HG03521 (cell line): ENCODE data around the gene PHTF1.
"Not testable (repeated sequence)": the region's sequence is repeated elsewhere in the genome, so short reads cannot be mapped to it uniquely, and the experiment has no call there.

Experiments
- ATAC-seq: cut with Tn5 transposase; IDR thresholded peaks from one replicate; pipeline ENCODE4 v1.9.1; 2021; ENCODE audit warnings: mild to moderate bottlenecking, moderate library complexity; ENCODE audit not compliant: unreplicated experiment

The PHTF1 gene

DNA sequence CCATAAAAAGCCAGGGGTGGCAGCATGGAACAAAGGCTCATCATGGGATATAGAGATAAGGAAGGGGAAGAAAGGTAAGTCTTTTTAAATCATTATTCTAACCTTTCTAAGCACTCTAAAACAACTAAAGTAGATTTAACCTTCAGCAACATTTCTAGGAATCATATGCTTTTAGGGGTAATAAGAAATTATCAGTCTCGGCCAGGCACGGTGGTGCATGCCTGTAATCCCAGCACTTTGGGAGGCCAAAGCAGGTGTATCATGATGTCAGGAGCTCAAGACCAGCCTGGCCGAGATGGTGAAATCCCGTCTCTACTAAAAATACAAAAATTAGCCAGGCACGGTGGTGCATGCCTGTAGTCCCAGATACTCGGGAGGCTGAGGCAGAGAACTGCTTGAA, 20.3 kb upstream of the PHTF1 start:
- no peak for ATAC-seq

DNA sequence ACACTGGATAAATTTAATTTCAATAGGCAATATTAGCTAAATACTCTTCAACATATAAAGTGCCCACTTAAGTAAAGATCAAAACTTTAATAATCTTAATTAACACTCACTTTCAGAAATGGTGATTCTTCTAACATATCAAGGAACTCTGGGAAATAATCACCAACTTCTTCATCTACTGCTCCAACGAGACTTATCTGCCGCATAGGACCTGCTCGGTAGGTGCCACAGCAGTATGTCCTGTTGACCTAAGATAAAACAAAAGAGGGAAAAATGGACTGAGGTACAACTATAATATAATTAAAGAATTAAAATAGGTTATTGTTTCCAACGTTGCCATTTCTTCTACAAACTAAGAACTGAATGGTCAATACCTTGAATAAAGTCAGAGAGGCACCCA, 18.3 kb upstream of the PHTF1 start:
- no peak for ATAC-seq

DNA sequence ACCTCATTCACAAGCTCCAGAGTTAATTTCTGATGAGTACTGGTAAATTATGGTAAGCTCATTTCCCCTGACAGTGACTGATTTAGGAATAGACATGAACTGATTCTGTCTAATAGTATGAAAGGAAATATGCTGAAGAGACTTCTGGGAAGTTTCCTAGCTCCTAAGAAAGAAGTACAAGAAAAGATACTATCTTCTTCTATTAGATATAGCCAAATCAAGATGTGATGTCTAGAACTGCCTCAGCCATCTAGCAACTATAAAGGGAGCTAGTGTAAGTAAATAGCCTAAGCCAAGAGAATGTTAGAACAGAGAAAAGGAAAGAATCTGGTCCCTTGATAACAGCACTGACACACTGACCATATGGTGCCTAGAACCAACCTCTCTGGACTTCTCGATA, 10.7 kb upstream of the PHTF1 start:
- no peak for ATAC-seq

DNA sequence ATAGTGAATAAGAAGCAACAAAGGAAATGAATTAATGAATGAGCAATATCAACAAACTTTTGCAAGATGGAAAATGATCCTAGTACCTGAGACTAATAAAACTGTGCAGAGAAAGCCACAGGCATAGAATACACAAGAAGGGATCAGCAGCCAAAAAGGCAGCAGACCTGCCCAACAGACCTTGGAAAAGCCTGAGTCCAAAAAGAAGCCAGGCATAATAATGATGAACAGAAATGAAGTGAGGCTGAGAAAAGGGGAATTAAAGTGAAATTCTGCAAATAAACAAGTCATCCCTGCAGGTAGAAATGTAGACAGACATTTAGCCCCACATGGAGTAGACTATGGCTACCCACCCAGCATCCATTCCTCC, 10.3 kb upstream of the PHTF1 start:
- no peak for ATAC-seq

DNA sequence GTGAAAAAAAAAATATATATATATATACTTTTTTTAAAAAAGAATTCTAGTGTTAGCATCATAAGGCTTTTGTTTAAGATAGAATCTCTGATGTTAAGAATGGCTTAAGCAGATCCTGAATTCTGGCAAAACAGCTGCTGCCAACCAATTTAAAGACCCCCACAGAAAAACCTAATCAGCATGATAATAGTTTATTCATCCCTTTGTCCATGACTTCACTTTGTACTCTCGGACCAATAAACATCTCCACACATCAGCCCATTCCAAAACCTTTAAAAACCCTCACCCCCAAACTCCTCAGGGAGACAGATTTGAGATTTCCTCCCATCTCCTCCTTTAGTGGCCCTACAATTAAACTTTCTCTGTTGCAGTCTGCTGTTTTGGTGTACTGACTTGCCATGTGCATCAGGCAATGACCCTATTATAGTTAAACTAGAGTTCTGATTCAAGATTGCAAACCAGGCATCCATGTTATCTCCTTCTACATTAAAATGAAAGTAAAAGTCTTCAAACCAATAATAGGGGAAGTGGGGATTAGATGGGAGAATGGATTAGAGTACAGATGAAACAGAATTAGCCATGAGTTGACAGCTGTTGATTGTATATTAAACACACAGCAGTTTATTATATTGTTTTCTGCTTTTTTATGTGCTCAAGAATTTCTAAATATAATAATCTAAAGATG, 9.8 kb upstream of the PHTF1 start:
- no peak for ATAC-seq

DNA sequence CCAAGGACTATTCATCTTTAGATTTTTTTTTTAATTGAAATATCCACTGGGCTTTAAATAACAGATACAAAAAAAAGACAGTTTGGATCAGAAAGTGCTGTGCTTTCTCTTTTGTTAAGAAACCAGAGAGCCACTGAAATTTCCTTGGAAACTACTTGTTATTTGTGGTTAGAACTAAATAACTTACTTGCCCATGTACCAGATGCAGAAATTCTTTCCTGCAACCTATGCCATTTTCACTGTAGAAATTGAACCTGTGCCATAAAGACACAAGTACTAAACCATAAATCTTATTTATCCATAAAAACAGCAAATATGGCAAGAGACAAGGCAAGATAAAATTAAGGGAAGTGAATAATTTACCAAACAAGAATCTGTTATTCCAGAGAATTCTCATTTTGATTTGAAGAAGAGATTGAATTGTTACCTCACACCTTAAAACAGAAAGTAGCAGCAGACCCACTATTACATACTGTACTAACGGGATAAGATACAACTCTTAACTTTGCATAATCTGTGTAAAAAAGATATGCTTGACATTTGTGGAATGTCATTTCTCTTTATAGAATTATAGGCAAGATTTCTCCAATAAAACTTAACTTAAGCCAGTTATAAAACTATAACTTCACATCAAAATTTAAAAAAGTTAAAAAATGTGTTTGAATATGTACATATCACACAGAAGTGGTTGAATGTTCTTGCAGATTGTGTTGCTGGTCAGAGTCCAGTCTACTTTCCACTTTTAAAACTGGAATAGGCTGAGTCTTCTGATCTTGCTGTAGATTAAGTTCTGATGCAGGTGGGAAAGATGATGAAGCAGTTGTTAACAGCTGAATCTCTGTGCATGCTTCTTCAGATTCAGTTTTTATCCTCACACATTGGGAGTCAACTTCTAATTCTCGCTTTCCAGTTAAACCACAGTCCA, 6.3 kb upstream of the PHTF1 start:
- ATAC-seq = no peak

DNA sequence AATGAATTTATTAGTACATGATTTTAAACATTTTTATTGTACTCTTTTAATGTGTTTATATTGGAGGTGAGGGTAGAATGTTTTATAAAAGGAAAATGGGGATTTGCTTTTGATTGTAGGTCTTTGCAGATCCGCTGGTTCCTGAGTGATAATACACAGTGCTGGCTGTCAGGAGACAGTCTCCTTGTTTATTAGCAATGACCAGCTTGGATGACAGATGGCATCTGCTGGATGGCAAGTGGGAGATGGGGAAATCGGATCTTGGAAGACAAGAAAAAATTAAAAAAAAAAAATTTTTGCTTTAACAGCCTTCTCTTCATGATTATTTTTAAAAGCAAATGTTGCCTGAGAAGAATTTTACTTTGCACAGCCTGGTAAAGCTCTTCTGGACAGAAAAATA, 4.4 kb upstream of the PHTF1 start:
- ATAC-seq = no peak

DNA sequence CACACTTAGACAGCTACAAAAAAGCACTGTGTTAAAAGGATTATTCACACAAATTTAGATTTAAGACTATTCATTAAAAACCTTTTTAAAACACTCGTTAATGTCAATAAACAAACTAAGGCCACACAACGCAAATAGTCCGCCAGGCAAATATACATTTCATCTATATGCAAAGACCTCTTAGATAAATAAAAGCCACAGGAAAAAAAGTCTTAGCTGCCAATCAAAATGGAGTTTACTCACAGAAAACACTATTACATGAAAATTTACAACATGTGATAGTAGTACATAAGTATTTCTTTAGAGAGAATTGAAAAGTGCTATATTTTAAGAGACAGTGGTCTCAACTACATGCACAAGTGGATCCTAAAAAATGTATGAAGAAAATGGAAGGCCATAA, 2.7 kb upstream of the PHTF1 start:
- no peak for ATAC-seq

DNA sequence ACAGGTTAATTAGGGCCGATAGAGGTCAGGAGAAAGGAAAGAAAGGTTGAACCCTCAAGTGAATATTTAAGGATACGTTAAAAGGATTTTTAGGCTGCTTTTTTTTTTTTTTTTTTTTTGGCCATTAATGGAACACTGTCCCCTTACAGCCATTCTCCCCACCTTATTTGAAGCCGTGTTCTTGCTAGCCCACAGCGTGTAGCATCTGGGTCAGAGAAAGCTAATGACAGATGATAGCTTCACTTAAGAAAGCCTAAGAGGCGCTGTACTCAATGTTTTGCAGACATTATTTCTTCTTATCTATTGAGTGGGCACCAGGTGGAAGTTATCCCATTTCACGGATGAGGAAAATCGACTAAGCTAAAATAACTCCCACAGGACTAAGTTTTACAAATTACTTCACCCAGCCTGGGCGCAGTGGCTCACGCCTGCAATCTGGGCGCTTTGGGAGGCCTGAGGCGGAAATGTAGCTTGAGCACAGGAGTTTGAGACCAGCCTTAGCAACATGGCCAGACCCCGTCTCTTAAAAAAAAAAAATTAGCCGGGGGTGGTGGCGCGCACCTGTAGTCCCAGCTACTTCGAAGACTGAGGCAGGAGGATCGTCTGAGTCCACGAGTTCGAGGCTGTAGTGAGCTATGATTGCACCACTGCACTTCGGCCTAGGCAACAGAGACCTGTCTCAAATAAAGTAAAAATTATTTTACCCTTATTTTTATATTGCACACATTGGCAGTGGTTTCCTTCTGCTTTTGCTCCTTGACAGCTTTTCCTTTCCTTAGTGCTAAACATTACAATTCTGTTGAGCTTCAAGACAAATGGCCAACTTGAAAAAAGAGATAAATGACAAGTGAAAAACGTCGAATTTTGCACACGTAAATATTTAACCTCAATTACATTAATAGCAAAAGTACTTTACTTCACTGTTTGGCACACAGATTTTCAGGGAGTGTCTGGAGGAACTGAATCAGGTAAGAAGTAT, 1.1 kb upstream of the PHTF1 start:
- no peak for ATAC-seq

DNA sequence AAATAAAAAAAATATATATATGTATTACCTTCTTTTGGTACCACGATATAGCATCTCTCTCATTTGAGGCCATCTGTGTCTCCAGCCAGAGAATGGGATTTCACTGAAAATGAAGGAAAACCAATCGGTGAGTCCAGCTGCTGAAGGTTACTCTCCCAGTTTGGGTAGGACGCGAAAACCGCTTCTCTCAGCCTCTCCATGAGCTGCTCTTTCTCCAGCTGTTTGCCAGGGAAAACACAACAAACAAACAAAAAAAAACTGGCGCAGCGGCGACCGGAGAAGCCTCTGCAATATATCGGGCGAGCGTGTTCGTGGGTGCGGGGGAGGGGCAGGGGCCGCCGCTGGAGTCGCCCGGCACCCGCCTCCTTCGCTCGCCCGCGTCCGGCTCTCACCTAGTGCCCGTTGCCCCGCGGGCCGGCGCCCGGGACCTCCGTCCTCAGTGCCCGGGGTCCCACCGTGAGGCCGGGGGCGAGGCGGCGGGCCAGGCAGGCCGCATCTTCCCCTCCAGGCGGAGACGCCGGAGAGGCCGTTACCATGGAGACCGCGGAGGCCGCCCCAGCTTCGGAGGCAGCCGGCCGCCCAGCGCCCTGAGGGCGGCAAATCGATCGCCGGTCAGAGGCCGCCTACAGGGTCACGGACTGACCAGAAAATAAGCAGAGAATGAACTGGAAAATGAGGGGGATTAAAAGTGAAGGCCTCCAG, 504 bp downstream of the PHTF1 start:
- ATAC-seq = peak; percentile 62

DNA sequence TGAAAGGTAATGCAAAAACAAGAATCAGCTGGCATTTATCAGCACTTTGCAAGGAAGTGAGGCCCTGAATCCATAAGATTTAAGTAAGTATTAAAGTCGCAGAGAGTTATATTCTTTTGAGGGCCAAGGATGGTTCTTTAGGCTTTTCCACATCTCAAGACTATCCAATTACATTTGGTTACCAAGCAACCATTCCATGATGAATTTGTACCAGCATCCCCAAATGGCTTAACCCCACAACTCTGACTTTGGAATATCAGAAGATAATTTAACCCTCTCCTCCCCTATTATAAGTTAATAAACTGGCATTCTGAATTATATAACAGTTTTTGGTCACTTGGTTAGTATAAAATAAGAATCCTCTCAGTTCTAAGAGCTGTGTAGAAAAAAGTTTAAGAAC, 2.8 kb downstream of the PHTF1 start:
- ATAC-seq = no peak

DNA sequence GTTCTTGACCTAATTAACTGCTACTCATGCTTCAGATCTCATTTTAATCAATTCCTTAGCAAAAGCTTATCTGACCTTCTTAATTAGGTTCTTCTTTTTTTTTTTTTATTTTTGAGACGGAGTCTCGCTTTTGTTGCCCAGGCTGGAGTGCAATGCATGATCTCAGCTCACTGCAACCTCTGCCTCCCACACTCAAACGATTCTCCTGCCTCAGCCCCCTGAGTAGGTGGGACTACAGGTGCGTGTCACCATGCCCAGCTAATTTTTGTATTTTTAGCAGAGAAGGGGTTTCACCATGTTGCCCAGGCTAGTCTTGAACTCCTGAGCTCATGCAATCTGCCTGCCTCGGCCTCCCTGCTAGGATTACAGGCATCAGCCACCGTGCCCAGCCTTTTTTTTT, 6.0 kb downstream of the PHTF1 start:
- ATAC-seq = not testable (repeated sequence)

DNA sequence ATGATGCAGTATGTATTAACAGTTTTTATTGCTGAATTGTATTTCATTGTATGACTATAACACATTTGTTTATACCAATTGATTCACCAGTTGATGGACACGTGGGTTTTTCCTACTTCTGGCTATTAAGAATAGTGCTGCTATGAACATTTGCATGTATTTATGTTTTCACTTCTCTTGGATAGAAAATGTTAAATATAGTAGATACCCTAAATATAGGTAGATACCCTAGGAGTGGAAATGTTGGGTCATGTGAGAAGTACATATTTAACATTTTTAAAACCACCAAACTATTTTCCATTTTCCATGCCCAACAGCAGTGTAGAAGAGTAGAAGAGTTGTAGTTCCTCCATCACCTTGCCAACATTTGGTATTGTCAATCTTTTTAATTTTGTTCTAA, 7.8 kb downstream of the PHTF1 start:
- ATAC-seq = no peak

DNA sequence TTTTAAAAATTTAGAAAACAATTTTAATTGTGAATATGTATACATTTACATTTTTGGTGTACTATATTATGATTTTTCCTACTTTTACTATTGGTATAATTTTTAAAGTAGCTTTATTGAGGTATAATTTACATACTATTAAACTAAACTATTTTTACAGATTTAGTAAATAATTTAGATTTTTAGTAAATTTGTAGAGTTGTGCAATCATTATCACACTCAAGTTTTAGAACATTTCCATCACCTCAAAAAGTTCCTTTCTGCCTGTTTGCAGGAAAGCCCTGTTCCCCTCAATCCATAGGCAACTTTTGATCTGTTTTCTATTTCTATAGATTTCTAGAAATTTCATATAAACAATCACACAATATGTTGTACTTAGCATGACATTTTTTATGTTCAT, 8.2 kb downstream of the PHTF1 start:
- ATAC-seq = no peak

DNA sequence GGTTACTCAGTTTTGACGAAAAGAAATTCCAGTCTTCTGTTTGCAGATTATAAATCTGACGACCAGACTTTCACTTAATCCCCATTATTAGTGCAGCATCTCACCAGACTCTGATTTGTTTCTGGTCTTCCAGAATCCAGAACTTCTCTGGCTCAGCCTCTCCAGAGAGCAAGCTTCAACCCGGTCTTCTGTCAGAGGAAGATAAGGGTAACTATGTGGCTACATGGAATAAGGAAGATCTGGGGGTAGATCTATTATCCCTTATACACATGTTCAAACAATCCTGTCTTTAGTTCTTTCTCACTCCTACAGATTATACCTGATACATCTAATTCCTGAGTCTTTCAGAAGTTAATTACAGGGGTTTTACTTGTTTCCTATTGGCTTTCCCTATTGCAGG, 9.9 kb downstream of the PHTF1 start:
- no peak for ATAC-seq

DNA sequence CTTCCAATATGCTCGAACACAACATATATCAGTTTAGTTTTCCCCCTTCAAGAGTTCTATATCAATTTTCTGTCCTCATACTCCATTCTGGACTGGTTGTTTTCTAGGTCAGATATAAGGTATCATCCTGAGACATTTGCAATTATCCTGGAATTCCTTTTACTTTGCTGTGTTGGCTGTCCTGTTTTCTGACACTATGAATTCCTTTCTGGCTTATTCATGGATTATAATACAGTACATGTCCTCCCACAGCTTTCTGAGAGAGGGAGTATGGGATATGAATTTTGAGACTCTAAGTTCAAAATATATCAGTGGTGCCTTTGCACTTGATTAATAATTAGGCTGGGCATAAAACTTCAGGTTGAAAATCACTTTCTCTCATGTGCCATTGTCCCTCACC, 11.9 kb downstream of the PHTF1 start:
- no peak for ATAC-seq

DNA sequence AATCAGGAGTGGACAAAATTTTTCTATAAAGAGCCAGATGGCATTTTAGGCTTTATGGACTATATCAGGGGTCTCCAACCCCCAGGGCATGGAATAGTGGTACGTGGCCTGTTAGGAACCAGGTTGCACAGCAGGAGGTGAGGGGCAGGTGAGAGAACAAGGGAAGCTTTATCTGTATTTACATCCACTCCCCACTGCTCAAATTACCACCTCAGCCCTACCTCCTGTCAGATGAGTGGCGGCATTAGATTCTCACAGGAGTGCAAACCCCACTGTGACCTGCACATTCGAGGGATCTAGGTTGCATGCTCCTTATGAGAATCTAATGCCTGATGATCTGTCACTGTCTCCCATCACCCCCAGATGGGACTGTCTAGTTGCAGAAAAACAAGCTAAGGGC, 13.9 kb downstream of the PHTF1 start:
- no peak for ATAC-seq

DNA sequence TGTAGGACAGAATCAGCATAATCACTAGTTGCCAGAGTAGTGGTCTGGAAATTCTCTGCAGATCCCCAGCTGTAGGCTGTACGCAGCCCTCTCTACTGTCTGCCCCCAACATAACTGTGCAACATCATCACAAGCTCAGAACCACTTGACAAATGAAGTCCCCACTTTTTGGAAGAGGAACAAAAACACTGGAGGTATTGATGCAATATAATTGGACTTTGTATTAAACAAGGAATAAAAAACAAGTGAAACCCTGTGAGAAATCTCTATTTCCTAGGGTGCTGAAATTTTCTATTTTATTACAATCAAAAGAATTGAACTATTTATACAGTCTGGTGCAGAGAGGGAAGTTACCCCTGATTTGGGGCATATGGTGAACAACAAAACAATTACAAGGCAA, 15.2 kb downstream of the PHTF1 start:
- ATAC-seq = no peak

DNA sequence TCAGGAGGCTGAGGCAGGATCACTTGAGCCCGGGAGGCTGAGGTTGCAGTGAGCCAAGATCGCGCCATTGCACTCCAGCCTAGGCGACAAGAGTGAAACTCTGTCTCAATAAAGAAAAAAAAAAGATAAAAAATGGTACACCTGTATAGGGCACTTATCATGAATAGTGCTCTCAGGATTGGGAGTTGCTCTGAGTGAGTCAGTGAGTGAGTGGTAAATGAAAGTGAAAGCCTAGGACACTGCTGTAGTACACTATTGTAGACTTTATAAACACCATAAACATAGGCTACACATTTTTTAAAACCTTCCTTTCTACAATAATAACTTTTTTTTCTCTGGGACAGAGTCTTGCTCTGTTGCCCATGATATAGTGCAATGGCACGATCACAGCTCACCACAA, 16.8 kb downstream of the PHTF1 start:
- ATAC-seq = no peak

DNA sequence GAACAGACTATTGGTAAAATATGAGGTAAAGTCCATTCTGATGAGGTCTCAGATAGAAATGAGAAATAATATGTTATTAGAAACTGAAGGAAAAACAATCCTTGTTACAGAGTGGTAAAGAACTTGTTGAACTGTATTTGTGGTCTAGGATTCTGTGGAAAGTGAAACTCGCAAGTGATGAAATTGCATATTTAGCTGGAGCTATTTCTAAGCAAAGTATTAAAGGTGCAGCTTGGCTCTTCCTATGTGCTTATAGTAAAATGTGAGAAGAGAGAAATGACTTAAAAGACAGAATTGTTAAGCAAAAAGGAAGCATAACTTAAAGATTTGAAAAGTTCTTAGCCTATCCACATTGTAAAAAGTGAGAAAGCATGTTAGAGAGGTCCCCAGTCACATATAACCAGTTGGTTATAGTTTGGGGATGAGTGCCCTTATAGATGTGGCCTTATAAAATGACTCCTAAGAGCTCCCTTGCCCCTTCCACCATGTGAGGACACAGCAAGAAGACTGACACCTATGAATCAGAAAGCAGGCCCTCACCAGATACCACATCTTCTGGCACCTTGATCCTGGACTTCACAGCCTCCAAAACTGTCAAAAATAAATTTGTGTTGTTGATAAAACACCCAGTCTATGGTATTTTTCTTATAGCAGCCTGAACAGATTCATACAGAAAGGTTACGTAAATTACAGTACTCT, 24.8 kb downstream of the PHTF1 start:
- ATAC-seq = no peak
